Endodermal cell (in vitro differentiated cells): ENCODE data around the gene PPP1R12B. TPM values are rescaled to one million over a fixed set of nuclear protein-coding genes. Genes with fewer than 3 reads are reported as not detected.
"Not testable (repeated sequence)": the region's sequence is repeated elsewhere in the genome, so short reads cannot be mapped to it uniquely, and the experiment has no call there.

Experiments
- DNase-seq: peaks from one replicate; pipeline ENCODE4 v3.0.0-alpha.2; 2017
- H3K27ac ChIP-seq: 2 replicates; pipeline ENCODE4 v1.5.1; 2013; ENCODE audit warnings: mild to moderate bottlenecking, low read depth, low read length, moderate library complexity
- H3K27me3 ChIP-seq: 2 replicates; pipeline ENCODE4 v1.6.1; 2013; ENCODE audit warnings: mild to moderate bottlenecking, low read length, moderate library complexity; ENCODE audit not compliant: insufficient read depth, control insufficient read depth, poor library complexity, severe bottlenecking
- H3K36me3 ChIP-seq: 2 replicates; pipeline ENCODE4 v1.7.0; 2013; ENCODE audit warnings: mild to moderate bottlenecking, low read length, moderate library complexity; ENCODE audit not compliant: control insufficient read depth, insufficient read depth
- H3K4me1 ChIP-seq: one replicate; pipeline ENCODE4 v1.7.0; 2013; ENCODE audit warnings: low read length; ENCODE audit not compliant: control insufficient read depth, insufficient read depth
- H3K4me3 ChIP-seq: 2 replicates; pipeline ENCODE4 v1.5.1; 2013; ENCODE audit warnings: mild to moderate bottlenecking, low read length, moderate library complexity
- H3K9ac ChIP-seq: 2 replicates; pipeline ENCODE4 v1.6.1; 2013; ENCODE audit warnings: mild to moderate bottlenecking, low read length, moderate library complexity; ENCODE audit not compliant: poor library complexity, severe bottlenecking; ENCODE audit errors: extremely low read depth
- H3K9me3 ChIP-seq: 2 replicates; pipeline ENCODE4 v1.6.1; 2013; ENCODE audit warnings: mild to moderate bottlenecking, low read length, moderate library complexity; ENCODE audit not compliant: control insufficient read depth
- H3K27ac Mint-ChIP-seq: 2 replicates; pipeline ENCODE4 v1.8.0; 2020; ENCODE audit warnings: mixed read lengths
- H3K27me3 Mint-ChIP-seq: 2 replicates; pipeline ENCODE4 v1.8.0; 2021; ENCODE audit warnings: mild to moderate bottlenecking, mixed read lengths; ENCODE audit not compliant: insufficient read depth
- H3K36me3 Mint-ChIP-seq: 2 replicates; pipeline ENCODE4 v1.8.0; 2020; ENCODE audit warnings: low read depth, mixed read lengths
- H3K4me1 Mint-ChIP-seq: 2 replicates; pipeline ENCODE4 v1.8.0; 2020; ENCODE audit warnings: mixed read lengths
- H3K4me3 Mint-ChIP-seq: 2 replicates; pipeline ENCODE4 v1.8.0; 2020; ENCODE audit warnings: mild to moderate bottlenecking, moderate library complexity, mixed read lengths
- H3K9me3 Mint-ChIP-seq: 2 replicates; pipeline ENCODE4 v1.8.0; 2020; ENCODE audit warnings: mild to moderate bottlenecking, mixed read lengths
- whole genome bisulfite sequencing, 2 experiments: methylation state at CpG; one replicate each; pipeline versions ENCODE4 v1.1.5 to v1.1.7; 2013; ENCODE audit warnings: missing lambda C conversion rate in 2 of 2, mixed read lengths in 1 of 2; ENCODE audit not compliant: insufficient coverage in 1 of 2, insufficient read length in 1 of 2; 5-methylcytosine and 5-hydroxymethylcytosine counted together
- total RNA-seq, 2 donors: library from RNA; stranded (reverse); fragmentation: NEBNext Ultra II Directional in 1 of 2; extraction: Animal tissue kit (Norgen Biotek cat#: 25700) in 1 of 2; gene quantifications; 2 replicates in 1 of 2; 3 replicates in 1 of 2; pipeline ENCODE4 v1.2.1, GENCODE V29; 2021
- TF ChIP-seq, protein P1 (sequence below): fragments of 200-600 bp; sonication (generic); conservative IDR thresholded peaks from 2 replicates; pipeline ENCODE4 v1.5.0; 2021; ENCODE audit warnings: antibody characterized with exemption, mild to moderate bottlenecking

The PPP1R12B gene
- total RNA-seq, 2 donors from 2014 or later = 19.2 to 20.3 TPM

DNA sequence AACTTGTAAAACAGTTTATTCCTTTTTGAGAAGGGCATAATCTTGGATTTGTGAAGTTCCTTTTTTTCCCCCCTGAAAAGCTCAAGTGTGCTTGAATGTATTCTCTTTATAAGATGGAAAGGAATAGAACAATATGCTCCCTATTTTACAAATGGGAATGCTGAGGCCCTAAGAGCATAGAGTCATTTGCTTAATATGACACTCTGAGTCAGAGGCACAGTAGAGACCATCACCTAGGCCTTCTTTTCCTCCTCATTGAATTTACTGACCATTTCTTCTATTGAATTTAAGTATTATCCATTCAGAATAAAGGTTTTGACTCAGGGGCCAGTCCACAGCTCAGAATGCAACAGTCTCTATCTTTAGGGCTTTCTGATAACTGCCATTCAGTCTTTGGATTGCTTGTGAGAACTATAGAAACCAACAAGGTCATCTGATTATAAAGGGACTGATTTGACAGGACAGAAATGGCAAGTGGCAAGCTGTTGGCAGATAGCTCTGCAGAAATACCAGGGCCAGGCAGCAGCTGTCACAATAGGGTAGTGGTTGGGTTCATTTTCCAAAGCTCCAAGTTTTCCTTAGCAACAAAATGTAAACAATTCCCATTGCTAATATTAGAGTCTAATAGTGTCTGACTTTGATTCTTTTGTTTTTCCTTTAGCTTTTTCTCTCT, 111.1 kb downstream of the PPP1R12B start:
- not testable (repeated sequence) for H3K9me3 ChIP-seq, H3K9ac ChIP-seq, H3K4me1 ChIP-seq, H3K4me3 Mint-ChIP-seq, H3K36me3 ChIP-seq, H3K27ac Mint-ChIP-seq, H3K27ac ChIP-seq, DNase-seq, H3K36me3 Mint-ChIP-seq, H3K27me3 ChIP-seq, H3K9me3 Mint-ChIP-seq, H3K4me3 ChIP-seq
- Mint-ChIP-seq H3K4me1 (peaks cover 49% of the 10 kb centered on the region), H3K27me3 (peaks cover 11% of the 10 kb centered on the region)

DNA sequence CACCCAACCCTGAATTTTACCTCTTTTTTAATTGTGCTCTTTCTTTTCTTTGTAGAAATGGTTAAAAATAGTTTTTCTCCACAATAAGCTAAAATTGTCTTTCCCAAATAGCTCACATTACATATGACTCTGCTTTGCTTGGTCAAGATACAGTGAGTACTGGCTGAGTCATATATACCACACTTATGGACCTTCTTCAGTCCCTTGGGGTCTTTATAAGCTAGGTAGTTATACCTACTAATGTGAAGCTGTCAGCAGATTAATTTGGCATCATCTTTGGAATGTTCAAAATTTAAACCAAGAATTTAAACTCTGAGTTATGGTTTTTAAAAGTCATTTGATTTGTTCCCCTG, 111.6 kb downstream of the PPP1R12B start:
- not testable (repeated sequence) for H3K36me3 ChIP-seq, H3K36me3 Mint-ChIP-seq, H3K27me3 ChIP-seq, H3K9ac ChIP-seq, H3K4me3 ChIP-seq, H3K27ac Mint-ChIP-seq, H3K9me3 Mint-ChIP-seq, H3K4me3 Mint-ChIP-seq, H3K4me1 ChIP-seq, H3K9me3 ChIP-seq, H3K27ac ChIP-seq, DNase-seq
- Mint-ChIP-seq H3K27me3 (peaks cover 11% of the 10 kb centered on the region), H3K4me1 (peaks cover 46% of the 10 kb centered on the region)

DNA sequence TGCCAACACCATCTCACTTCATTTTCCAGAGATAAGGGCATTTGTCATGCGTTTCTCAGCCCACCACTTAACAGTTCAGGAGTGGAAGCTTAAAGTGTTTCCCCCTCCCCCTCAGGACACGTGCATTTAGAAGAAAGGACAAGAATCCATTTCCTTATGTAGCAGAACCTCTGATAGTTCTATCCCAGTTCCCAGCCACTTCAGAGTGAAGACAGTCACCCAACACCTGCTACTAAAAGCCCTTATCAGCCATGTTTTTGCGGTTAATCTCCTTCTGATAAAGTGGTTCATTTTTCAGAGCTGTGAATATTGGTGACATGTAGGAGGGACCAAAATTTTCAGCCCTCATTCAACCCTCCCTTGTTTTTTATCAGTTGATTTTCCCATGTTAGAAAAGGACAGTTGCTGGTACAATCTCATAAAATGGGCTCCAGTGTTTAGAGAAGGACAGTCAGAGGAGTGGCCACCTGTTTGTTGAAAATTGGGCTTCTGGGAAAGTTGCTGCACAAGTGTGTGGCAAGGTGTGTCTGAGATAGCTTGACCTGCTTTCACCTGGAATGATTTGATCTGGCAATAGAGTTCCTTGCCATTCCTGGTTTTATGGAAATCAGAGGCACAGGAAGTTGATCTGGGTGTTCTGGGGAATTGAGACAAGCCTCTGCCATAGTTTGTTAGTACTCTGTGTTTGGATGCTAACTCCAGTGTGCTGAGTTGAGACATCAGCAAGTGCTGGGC, 114.0 kb downstream of the PPP1R12B start:
- TF ChIP-seq, protein P1, sequence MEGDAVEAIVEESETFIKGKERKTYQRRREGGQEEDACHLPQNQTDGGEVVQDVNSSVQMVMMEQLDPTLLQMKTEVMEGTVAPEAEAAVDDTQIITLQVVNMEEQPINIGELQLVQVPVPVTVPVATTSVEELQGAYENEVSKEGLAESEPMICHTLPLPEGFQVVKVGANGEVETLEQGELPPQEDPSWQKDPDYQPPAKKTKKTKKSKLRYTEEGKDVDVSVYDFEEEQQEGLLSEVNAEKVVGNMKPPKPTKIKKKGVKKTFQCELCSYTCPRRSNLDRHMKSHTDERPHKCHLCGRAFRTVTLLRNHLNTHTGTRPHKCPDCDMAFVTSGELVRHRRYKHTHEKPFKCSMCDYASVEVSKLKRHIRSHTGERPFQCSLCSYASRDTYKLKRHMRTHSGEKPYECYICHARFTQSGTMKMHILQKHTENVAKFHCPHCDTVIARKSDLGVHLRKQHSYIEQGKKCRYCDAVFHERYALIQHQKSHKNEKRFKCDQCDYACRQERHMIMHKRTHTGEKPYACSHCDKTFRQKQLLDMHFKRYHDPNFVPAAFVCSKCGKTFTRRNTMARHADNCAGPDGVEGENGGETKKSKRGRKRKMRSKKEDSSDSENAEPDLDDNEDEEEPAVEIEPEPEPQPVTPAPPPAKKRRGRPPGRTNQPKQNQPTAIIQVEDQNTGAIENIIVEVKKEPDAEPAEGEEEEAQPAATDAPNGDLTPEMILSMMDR = no peak
- Mint-ChIP-seq H3K36me3 (no peaks in the 10 kb centered on the region), H3K9me3 (no peaks in the 10 kb centered on the region), H3K4me3 (no peak overlapping the region), H3K27ac (no peak overlapping the region), H3K27me3 (peaks cover 5% of the 10 kb centered on the region), H3K4me1 (peaks cover 48% of the 10 kb centered on the region)
- H3K9me3 ChIP-seq = no peaks in the 10 kb centered on the region
- H3K27me3 ChIP-seq = no peaks in the 10 kb centered on the region
- peaks cover 10% of the 10 kb centered on the region for H3K4me1 ChIP-seq
- no peak for DNase-seq
- WGBS, 2 experiments = 67 to 83% methylated on average over 1 to 3 of the region's 3 CpGs
- H3K4me3 ChIP-seq = no peak overlapping the region
- H3K9ac ChIP-seq = no peak overlapping the region
- no peak overlapping the region for H3K27ac ChIP-seq
- no peaks in the 10 kb centered on the region for H3K36me3 ChIP-seq

DNA sequence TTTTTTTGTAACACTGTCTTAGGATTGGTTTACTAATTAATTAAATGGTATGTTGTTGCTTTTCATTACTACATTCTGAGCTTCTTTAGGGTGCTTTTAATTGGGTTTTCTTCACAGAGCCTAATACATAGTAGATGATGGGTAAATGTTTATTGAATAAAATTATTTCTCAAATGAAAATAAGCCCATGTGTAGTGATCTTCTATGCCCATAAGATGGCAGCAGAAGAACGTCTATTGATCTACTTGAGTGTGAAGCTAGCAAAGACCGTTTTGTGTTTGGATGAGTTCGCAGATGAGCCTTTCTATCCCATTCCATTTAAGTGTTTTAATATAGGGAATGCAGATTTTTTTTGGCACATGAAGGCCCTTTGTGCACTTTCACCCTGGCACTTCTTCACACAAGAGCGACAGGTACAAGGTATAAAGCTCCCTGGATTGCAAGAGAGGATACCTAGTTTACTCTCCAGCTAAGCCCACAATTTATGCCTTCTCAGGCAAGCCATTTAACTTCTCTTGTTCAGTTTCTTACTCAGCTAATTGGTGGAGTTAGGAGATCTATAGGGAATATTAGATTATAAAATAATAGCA, 115.7 kb downstream of the PPP1R12B start:
- not testable (repeated sequence) for H3K27ac ChIP-seq, H3K9me3 Mint-ChIP-seq, H3K36me3 ChIP-seq, H3K27me3 Mint-ChIP-seq, H3K27me3 ChIP-seq, DNase-seq, H3K4me1 ChIP-seq, H3K9ac ChIP-seq, H3K36me3 Mint-ChIP-seq, H3K4me3 Mint-ChIP-seq, H3K27ac Mint-ChIP-seq, H3K9me3 ChIP-seq, H3K4me3 ChIP-seq
- 39% methylated on average over 4 of the region's 4 CpGs; no CpG with 5 or more reads in 1 of the 2 experiments for WGBS, 2 experiments
- TF ChIP-seq, protein P1 = peak; percentile 81
- H3K4me1 Mint-ChIP-seq = peaks cover 32% of the 10 kb centered on the region

DNA sequence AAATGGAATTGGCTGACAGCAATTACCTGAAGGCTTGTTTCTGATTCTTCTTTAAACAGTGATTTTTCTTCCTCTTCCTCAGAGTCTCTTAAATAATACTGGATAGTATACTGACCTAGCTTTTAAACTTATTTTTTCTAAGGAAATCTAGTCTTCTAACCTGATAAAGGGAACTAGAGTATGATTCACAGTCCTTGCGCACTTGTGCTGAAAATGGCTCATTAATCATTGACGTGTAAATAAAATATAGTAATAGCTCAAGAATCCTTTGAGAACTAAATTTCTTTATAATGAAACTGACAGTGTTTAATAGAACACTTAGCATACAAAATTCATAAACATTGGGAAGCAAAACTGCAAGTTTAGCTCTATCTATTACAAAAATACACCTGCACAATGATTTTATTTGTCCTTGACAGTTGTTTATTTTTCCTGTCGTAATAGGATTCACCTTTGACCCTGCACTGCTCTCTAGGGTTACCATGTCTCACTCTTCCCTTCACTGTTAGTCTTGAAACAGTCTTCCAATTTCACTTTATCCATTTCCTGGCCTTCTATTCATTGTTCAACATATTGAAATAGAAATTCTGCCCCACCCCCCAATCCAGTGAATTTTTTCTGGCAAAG, 117.3 kb downstream of the PPP1R12B start:
- not testable (repeated sequence) for H3K4me3 Mint-ChIP-seq, H3K9ac ChIP-seq, H3K4me1 ChIP-seq, H3K36me3 Mint-ChIP-seq, H3K27ac ChIP-seq, H3K9me3 ChIP-seq, H3K9me3 Mint-ChIP-seq, H3K4me3 ChIP-seq, H3K36me3 ChIP-seq, DNase-seq, H3K27me3 Mint-ChIP-seq, H3K27me3 ChIP-seq
- Mint-ChIP-seq H3K27ac (peak overlapping the region; percentile 6), H3K4me1 (peaks cover 25% of the 10 kb centered on the region)
- 50 to 92% methylated on average over 1 to 3 of the region's 3 CpGs for WGBS, 2 experiments
